Left ventricle myocardium inferior (tissue), 1 donor: Measurements from ENCODE around the gene GTF2H1. TPM values are rescaled to one million over a fixed set of nuclear protein-coding genes. Genes with fewer than 3 reads are reported as not detected.

Experiments used
- DNase-seq: peaks from one replicate; pipeline ENCODE4 v3.0.0-alpha.2; 2020
- H3K27ac ChIP-seq: fragments of 200-600 bp; replicated peaks from 2 replicates; pipeline ENCODE4 v1.8.0; 2021
- H3K27me3 ChIP-seq: fragments of 200-600 bp; 2 replicates; pipeline ENCODE4 v1.8.0; 2021; ENCODE audit warnings: low read depth
- H3K36me3 ChIP-seq: fragments of 200-600 bp; 2 replicates; pipeline ENCODE4 v1.8.0; 2021
- H3K4me1 ChIP-seq: fragments of 200-600 bp; 2 replicates; pipeline ENCODE4 v1.8.0; 2021
- H3K4me3 ChIP-seq: fragments of 200-600 bp; 2 replicates; pipeline ENCODE4 v1.8.0; 2021; ENCODE audit warnings: mild to moderate bottlenecking, moderate library complexity
- H3K9me3 ChIP-seq: fragments of 200-600 bp; replicated peaks from 2 replicates; pipeline ENCODE4 v1.8.0; 2021
- intact Hi-C: fragments of 100-400 bp; cut with micrococcal nuclease; formaldehyde crosslinking; loops from one replicate; pipeline ENCODE4 v1.11.0; 2022
- total RNA-seq: library from RNA; stranded (reverse); fragmentation: NEBNext Ultra II Directional; extraction: Animal tissue kit (Norgen Biotek cat#: 25700); gene quantifications from one replicate; pipeline ENCODE4 v1.2.1, GENCODE V29; 2021
- TF ChIP-seq, protein P1 (sequence below): fragments of 200-600 bp; IDR thresholded peaks from 2 replicates; pipeline ENCODE4 v1.8.0; 2021; ENCODE audit warnings: antibody characterized with exemption, mild to moderate bottlenecking, borderline replicate concordance
- donor health status: DM: no; HTN: yes; CAD: no; lungs with severe emphysema.

The GTF2H1 gene
- total RNA-seq, 1 donor from 2014 or later, result 24.3 TPM

DNA sequence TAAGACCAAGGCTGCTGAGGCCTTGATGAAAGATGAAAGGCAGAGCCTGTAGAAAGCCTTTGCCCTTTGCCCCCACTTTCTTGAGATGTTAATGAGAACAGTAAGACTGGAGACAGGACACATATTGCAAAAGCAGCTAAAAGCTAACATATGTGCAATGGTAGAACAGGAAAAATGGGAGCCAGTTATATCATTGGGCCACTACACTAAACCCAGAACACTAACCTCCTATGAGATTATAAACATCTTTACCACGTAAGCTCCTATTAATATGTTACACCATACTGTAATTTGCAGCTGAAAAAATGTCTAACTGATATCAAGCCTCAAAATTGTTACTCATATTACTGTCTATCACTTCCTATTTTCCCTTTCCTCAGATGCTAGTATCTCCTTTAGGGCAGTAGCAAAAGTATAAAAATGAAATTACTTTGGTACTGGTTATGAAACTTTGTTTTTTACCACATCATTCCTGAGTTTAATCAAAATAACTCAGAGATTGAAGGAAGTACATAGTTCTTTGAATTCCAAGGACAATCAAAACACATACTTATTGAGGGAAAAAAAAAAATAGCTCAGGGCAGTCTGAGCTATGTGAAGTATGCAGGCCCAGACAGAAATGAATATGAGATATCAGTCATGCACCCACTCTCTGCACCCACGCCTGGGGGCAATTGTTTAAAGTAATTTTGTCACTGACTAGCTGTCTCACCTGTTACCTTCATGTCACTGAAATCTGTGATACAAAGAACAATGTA lies 9.5 kb upstream of the GTF2H1 start:
- H3K27me3 ChIP-seq, result no peaks in the 10 kb centered on the region
- H3K9me3 ChIP-seq, result no peaks in the 10 kb centered on the region
- no peak for DNase-seq
- TF ChIP-seq, protein P1, sequence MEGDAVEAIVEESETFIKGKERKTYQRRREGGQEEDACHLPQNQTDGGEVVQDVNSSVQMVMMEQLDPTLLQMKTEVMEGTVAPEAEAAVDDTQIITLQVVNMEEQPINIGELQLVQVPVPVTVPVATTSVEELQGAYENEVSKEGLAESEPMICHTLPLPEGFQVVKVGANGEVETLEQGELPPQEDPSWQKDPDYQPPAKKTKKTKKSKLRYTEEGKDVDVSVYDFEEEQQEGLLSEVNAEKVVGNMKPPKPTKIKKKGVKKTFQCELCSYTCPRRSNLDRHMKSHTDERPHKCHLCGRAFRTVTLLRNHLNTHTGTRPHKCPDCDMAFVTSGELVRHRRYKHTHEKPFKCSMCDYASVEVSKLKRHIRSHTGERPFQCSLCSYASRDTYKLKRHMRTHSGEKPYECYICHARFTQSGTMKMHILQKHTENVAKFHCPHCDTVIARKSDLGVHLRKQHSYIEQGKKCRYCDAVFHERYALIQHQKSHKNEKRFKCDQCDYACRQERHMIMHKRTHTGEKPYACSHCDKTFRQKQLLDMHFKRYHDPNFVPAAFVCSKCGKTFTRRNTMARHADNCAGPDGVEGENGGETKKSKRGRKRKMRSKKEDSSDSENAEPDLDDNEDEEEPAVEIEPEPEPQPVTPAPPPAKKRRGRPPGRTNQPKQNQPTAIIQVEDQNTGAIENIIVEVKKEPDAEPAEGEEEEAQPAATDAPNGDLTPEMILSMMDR, result no peak
- H3K4me3 ChIP-seq, result no peak overlapping the region
- H3K27ac ChIP-seq, result peak overlapping the region; percentile 24
- peaks cover 43% of the 10 kb centered on the region for H3K36me3 ChIP-seq
- intact Hi-C loops, result no loop called here
- peaks cover 30% of the 10 kb centered on the region for H3K4me1 ChIP-seq

DNA sequence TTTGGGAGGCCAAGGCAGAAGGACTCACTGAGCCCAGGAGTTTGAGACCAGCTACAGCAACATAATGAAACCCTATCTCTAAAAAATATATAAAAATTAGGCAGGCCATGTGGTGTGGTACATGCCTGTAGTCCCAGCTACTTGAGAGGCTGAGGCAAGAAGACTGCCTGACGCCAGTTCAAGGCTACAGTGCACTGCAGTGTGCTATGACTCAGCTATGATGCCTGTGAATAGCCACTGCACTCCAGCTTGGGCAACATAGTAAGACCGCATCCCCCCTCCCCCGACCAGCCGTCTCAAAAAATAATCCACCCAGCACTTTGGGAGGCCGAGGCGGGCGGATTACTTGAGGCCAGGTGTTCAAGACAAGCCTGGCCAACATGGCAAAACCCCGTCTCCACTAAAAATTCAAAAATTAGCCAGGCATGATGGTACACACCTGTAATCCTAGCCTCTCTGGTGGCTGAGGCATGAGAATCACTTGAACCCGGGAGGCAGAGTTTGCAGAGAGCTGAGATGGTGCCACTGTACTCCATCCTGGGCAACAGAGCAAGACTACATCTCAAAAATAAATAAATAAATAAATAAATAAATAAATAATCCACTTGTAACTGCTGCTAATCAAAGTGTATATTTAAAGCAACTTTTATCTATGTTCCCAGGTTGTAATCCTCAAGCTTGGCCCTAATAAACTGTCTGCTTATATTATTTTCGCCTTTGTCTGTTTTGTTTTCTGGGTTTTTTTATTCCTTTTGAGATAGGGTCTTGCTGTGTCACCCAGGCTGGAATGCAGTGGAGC lies 8.2 kb upstream of the GTF2H1 start:
- no peaks in the 10 kb centered on the region for H3K27me3 ChIP-seq
- H3K4me3 ChIP-seq, result no peak overlapping the region
- no peaks in the 10 kb centered on the region for H3K9me3 ChIP-seq
- peaks cover 30% of the 10 kb centered on the region for H3K36me3 ChIP-seq
- TF ChIP-seq, protein P1, result no peak
- intact Hi-C loops, result no loop called here
- no peak overlapping the region for H3K27ac ChIP-seq
- H3K4me1 ChIP-seq, result peaks cover 30% of the 10 kb centered on the region
- no peak for DNase-seq

DNA sequence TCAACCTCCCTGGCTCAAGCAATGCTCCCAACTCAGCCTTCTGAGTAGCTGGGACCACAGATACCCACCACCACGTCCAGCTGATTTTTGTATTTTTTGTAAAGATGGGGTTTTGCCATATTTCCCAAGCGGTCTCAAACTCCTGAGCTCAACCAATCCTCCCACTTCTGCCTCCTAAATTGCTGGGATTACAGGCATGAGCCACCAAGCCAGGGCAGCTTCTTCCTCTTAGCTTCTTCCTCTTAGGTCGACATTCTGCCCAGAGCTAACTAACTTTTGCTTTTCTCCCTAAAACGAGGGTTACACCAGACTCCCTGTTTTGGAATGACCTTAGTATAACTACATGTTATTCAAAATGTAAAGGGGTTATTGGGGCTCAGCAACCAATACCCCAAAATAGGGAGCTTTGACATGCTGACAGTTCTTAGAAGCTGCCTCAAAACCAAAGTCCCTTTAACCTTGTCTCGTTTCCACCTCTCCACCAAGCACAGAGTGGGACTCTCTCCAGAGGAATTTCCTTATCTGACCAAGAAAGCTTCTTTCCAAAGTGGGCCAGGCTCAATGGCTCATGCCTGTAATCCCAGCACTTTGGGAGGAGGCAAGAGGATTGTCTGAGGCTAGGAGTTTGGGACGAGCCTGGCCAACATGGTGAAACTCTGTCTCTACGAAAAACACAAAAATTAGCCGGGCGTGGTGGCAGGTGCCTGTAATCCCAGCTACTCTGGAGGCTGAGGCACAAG lies 7.4 kb upstream of the GTF2H1 start:
- TF ChIP-seq, protein P1, result no peak
- Histone ChIP-seq H3K9me3 (no peaks in the 10 kb centered on the region), H3K27ac (peak overlapping the region; percentile 28), H3K27me3 (no peaks in the 10 kb centered on the region), H3K4me1 (peaks cover 30% of the 10 kb centered on the region), H3K4me3 (no peak overlapping the region), H3K36me3 (peaks cover 22% of the 10 kb centered on the region)
- DNase-seq, result no peak
- intact Hi-C loops, result no loop called here

DNA sequence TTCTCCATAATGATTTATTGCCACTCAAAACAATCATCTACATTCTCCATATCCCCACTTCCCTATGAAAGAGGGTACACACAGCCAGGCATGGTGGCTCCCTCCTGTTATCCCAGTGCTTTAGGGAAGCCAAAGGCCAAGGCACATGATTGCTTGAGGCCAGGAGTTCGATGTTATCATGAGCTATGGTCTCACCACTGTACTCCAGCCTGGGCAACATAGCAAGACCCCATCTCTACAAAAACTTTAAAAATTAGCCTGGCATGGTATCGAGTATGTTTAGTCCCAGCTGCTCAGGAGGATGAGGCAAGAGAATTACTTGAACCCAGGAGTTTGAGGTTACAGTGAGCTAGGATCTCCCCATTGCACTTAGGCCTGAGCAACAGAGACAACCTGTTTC lies 6.5 kb upstream of the GTF2H1 start:
- Histone ChIP-seq H3K36me3 (peaks cover 13% of the 10 kb centered on the region), H3K9me3 (no peaks in the 10 kb centered on the region), H3K27me3 (no peaks in the 10 kb centered on the region), H3K4me1 (peaks cover 37% of the 10 kb centered on the region), H3K4me3 (no peak overlapping the region), H3K27ac (no peak overlapping the region)
- intact Hi-C loops, result no loop called here
- DNase-seq, result no peak
- TF ChIP-seq, protein P1, result no peak

DNA sequence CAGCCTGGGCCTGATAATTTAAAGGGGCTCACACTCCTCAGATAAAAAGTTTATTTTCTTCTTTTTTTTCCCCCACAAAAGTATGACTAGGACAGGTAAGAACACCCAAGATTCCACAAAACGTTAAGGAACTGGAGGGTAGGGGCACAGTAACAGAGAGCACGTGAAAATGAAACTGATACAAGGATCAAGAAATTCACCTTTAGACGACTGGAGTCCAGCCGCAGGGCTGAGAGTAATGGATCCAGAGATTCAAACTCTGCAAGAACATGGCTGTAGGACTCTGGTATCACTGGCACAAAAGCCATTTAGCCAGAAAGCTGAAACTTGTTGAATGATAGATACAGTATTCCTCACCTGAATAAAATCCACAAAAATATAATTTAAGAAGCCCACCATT lies 4.8 kb upstream of the GTF2H1 start:
- intact Hi-C loops, result no loop called here
- Histone ChIP-seq H3K27me3 (no peaks in the 10 kb centered on the region), H3K36me3 (peaks cover 4% of the 10 kb centered on the region), H3K9me3 (no peaks in the 10 kb centered on the region), H3K4me3 (no peak overlapping the region), H3K4me1 (peaks cover 50% of the 10 kb centered on the region), H3K27ac (no peak overlapping the region)
- TF ChIP-seq, protein P1, result no peak
- no peak for DNase-seq
